HuH-7.5 (cell line): ENCODE results near the gene SESTD1.
"Not testable (repeated sequence)": the region's sequence is repeated elsewhere in the genome, so short reads cannot be mapped to it uniquely, and the experiment has no call there.

ENCODE experiments used
- DNase-seq: peaks from one replicate; pipeline ENCODE4 v3.0.0; 2011; ENCODE audit warnings: low spot score

Gene SESTD1

DNA sequence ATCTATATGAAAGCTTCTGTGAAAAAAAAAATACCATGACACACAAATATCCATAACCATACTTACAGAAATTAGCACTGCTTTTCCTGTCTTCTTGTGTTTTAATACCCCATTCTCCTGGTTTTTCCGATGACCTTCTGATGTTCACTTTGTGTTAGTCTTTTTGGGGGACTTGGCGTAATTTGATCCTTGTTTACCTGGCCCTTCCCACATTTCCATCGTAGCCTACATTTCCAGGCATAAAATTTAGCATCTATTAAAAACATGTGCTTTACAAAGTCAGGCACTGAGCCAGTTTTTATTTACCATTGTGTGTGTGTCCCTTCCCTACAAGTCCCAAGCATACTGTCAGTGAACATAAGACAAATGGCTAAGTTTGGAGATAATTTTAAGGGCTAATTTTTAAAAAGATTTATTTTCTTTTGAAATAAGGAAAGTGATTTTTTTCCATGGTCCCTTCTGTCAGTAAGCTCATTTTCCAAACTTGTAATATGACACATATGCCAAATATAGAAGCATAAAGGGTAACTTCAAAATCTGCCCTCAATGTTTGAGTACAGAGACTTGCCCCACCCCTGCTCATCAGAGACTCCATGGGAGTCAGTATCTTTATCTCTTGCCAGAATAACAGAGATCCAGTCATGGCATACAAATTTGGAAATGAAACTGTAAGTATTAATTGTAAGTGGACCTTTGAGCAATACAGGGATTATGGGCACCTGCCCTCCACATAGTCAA, 27.3 kb downstream of the SESTD1 start:
- no peak for DNase-seq

GRCh38 chr2:179235463-179236108, 29.0 kb downstream of the SESTD1 start:
- DNase-seq = no peak

- DNase-seq = no peak
Observed at GRCh38 chr2:179234658-179235240, 29.9 kb downstream of the SESTD1 start.

DNA sequence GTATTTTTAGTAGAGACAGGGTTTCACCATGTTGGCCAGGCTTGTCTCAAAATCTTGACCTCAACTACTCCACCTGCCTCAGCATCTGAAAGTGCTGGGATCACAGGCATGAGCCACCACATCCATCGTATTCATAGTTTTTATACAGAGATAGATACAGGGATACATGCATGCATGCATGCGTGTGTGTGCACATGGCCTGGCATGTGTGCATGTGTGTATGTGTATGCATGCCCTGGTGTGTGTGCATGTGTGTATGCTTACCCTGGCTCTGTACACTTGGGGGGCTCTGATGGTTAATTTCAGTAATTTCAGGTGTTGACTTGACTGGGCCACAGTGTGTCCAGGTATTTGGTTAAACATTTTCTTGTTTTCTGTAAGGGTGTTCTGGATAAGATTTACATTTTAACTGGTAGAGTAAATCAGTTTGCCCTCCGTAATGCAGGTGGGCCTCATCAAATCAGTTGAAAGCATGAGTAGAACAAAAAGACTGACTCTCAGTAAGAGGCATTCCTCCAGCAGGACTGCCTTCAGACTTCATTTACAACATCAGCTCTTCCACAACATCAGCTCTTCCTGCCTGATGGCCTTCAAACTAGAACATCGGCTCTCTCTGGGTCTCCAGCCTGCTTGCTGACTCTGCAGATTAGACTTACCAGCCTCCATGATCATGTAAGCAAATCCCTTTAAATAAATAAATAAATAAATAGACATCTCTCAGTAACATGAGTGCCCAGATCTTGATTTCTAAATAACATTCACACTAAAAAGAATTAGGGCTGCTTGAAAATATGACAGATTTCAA, 30.8 kb downstream of the SESTD1 start:
- DNase-seq = no peak

- DNase-seq = no peak
Observed at GRCh38 chr2:179233083-179233490, 31.5 kb downstream of the SESTD1 start.

DNA sequence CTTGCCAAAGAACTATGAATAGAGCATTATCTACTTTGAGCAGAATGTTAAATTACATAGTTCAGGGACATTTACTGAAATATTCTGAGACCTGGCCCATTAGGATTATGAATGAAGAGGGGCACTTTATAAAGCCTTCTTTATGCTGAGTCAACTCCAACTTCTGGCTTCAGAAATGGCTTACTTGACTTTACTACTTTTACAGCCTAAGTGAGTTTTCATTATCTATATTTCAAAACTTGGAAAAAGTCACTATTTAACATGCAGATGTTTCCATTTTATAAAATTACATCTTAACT, 37.7 kb downstream of the SESTD1 start:
- DNase-seq = no peak

DNA sequence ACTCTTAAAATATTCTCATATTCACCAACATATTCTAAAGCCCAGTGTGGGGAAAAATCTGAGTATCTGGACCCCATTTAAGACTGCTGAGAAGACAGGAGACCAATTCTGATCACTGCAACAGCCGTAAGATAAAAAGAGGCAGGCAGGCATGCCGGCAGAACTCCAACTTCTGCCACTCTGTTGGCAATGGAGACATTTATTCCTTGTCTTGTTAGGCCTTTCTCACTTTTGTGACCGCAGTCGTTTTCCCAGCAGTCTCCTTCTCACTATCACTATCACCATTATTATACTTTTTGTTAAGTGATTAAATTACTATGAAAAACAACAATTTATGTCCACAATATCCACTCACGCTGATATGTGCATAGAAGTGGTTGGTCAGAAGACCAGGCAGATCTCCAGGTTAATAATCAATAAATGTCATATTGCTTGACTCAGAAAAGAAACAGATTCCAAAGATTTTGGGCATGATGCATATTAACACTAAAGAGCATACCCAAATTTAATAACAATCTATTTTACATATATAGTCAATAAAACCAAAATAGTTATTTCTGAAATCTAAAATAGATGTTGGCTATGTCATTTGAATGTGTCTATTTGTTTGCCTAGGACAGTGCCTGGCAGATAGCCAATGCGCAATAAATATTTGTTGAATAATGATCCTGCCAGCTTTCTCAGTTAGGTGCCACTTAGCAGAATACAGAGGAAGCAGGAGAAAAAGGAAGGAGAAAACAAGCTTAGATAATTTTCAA, 38.2 kb downstream of the SESTD1 start:
- DNase-seq = no peak

DNA sequence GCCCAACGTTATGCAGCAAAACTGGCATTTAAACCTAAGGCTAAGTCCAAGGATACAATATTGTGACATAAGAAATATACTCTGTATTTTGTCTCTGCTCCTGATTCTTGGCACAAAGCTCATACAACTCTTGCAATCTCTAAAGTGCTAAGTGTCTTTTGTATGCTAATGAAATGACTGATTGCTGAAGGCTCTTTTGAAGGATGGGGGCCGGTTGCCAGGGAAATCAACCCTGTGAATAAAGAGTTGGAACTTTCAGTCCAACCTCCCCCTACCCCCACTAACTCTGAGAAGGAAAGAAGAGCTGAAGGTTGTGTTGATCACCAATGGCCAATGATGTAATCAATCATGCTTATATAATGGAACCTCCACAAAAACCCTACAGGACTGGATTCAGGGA, 40.3 kb downstream of the SESTD1 start:
- DNase-seq = no peak

GRCh38 chr2:179222076-179222475, 42.6 kb downstream of the SESTD1 start:
- no peak for DNase-seq

DNA sequence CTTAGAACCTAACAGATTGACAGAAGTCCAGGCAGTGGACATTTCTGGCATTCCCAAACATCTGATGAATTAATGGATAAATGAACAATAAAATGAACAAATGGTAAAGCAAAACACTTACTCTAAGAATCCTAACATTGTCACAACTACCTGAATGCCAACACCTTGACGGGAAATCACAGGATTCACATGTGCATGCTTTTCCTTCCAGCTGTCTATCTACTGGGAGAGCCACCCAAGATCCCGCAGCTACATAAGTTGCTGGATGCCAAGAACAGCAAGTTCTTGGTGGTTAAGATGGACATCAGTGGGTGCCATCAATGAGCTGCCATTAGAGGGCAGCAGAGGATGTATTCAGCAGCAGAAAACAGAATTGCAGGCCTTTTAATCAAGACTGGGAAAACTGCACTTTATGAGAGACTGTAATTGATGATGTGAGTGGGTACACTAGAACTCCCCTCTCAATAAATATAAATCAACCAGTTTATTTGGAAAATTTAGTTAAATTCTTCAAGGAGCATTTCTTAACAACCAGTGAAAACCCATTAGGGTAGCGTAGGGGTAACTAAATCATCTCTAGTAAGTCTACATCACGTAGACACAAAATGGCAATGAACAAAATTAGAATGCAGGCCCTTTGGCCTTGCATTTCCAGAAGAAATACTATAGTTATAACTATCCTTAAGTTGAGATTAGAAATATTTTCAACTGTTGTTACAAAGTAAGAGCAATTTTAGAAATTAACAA, 45.6 kb downstream of the SESTD1 start:
- DNase-seq = peak; percentile 14

GRCh38 chr2:179214671-179215070, 50.0 kb downstream of the SESTD1 start:
- not testable (repeated sequence) for DNase-seq

DNA sequence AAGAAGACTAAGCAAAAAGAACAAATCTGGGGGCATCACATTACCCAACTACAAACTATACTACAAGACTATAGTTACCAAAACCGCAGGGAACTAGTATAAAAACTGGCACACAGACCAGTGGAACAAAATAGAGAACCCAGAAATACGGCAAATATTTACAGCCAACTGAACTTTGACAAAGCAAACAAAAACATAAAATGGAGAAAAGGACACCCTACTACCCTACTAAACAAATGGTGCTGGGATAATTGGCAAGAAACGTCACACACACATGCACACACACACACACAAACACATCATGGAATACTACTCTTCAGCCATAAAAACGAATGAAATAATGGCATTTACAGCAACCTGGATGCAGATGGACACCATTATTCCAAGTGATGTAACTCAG, 53.3 kb downstream of the SESTD1 start:
- no peak for DNase-seq

- not testable (repeated sequence) for DNase-seq
Observed at GRCh38 chr2:179208277-179208676, 56.4 kb downstream of the SESTD1 start.

- no peak for DNase-seq
Observed at GRCh38 chr2:179207047-179207446, 57.6 kb downstream of the SESTD1 start.

GRCh38 chr2:179201869-179202268, 62.8 kb downstream of the SESTD1 start:
- no peak for DNase-seq

GRCh38 chr2:179195926-179196590, 68.6 kb downstream of the SESTD1 start:
- not testable (repeated sequence) for DNase-seq

DNA sequence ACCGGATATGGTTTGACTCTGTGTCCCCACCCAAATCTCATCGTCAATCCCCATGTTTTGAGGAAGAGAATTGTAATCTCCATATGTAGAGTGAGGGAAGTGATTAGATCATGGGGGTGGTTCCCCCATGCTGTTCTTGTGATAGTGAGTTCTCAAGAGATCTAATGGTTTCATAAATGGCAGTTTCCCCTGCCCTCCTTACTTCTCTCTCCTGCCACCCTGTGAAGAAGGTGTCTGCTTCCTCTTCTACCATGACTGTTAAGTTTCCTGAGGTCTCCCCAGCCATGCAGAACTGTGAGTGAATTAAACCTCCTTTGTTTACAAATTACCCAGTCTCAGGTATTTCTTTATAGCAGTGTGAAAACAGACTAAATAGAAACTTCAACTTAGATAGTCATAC, 69.5 kb downstream of the SESTD1 start:
- DNase-seq = no peak

DNA sequence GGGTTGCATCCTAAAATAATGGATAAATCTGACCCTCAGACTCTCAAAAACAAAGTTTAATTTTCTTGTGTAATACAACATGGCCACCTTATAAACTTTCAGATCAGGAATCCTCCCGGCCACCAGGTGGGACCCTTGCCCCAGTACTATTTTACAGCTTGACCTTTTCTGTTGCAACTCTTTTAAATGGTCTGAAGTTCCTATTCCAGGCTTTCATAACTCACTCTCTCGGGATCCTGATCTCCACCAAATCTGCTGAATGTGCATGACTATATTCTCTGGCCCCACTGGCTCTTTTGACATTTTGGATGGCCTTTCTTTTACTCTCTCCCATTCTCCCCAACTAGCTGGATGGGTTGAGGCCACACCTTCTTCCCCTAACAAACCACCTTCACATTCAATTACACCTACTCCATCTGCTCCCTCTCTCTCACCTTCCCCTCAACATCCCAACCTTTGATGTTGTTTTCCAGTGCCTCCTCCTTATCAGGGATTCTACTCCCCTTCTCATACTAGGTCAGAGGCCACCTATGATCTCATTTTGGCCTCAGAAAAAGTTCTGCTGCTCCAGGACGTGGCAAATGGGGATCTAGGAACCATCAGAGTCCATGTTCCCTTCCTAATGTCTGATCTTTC, 70.8 kb downstream of the SESTD1 start:
- no peak for DNase-seq

GRCh38 chr2:179191110-179191509, 73.5 kb downstream of the SESTD1 start:
- DNase-seq = no peak

- no peak for DNase-seq
Observed at GRCh38 chr2:179186126-179186525, 78.5 kb downstream of the SESTD1 start.
